ENCODE measurements around the gene TAGLN2. TPM values are rescaled to one million over a fixed set of nuclear protein-coding genes. Genes with fewer than 3 reads are reported as not detected.

Gene TAGLN2
- total RNA-seq, 1 donor from 2014 or later: 20.1 TPM

DNA sequence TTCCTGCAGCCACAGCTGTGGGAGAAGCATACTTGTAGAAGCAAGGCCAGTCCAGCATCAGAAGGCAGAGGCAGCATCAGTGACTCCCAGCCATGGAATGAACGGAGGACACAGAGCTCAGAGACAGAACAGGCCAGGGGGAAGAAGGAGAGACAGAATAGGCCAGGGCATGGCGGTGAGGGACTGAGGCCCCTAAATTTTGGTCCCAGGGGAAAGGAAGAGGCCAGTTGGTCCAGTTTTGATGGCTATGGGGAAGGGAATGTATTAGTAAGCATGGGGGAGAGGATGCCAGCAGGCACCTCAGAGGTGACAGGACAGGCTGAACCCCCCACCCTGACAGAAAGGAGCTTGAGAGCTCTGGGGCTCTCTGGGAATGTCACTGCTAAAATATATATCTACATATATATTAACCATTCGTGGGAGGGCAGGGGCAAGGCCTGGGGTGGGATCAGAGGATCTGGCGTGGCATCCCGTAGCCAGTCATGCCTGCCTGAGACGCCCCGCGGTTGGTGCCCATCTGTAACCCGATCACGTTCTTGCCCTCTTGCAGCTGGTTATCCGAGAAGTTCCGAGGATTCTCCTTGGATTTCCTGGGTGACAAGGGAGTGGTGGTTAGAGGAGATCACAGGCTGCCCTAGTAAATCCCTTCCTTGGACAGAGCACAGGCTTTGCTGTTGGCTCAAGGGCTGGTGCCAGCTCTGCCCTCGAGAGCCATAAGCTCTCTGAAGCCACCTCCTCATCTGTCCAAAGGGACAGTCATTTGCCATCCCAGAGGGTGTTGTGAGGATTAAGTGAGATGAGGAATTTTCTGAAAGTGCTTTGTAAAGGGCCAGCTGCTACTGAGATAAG, 6.7 kb downstream of the TAGLN2 start:
- H3K4me3 Mint-ChIP-seq: no peak overlapping the region
- peaks cover 14% of the 10 kb centered on the region for H3K27me3 Mint-ChIP-seq (ENCODE audit: low read depth)
- H3K9me3 Mint-ChIP-seq: no peaks in the 10 kb centered on the region
- no peak for DNase-seq (ENCODE audit: low read depth, low spot score)
- H3K4me1 Mint-ChIP-seq: peaks cover 17% of the 10 kb centered on the region
- TF ChIP-seq, protein P1, sequence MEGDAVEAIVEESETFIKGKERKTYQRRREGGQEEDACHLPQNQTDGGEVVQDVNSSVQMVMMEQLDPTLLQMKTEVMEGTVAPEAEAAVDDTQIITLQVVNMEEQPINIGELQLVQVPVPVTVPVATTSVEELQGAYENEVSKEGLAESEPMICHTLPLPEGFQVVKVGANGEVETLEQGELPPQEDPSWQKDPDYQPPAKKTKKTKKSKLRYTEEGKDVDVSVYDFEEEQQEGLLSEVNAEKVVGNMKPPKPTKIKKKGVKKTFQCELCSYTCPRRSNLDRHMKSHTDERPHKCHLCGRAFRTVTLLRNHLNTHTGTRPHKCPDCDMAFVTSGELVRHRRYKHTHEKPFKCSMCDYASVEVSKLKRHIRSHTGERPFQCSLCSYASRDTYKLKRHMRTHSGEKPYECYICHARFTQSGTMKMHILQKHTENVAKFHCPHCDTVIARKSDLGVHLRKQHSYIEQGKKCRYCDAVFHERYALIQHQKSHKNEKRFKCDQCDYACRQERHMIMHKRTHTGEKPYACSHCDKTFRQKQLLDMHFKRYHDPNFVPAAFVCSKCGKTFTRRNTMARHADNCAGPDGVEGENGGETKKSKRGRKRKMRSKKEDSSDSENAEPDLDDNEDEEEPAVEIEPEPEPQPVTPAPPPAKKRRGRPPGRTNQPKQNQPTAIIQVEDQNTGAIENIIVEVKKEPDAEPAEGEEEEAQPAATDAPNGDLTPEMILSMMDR (conservative IDR thresholded peaks at IDR 0.05): no peak
- no peak overlapping the region for H3K27ac Mint-ChIP-seq (ENCODE audit: unreplicated experiment)
- no peaks in the 10 kb centered on the region for H3K36me3 Mint-ChIP-seq (ENCODE audit: low read depth)

DNA sequence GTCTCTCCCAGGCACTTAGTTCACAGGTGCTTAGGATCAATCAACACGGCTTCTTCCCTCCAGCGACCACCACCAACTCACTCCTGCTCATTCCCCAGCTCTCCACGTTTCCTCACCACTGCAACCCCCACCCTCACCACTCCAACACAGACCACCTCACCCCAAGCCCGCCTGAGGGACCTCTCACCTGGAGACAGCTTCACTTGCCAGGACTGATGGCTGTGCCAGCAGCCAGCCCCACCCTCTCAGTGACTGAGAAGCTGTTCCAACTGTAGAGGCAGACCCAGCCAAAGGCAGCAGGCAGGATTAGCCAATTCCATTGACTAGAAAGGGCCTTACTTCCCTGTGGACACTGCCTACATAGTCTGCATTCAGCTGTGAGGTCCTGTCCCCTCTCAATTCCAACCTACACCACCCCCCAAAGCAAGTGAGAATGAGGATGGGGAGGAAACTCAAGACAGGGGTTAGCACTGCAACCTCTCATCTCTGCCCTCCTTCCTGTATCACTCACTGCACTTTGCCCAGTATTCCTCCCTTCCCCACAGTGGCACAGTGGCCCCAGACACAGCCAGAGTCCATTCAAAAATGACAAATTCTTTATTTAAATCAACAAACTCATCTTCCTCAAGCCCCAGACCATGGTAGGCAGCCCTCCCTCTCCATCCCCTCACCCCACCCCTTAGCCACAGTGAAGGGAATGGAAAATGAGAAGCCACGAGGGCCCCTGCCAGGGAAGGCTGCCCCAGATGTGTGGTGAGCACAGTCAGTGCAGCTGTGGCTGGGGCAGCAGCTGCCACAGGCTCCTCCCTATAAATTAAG, 7.6 kb downstream of the TAGLN2 start:
- TF ChIP-seq, protein P1 (conservative IDR thresholded peaks at IDR 0.05): no peak
- Mint-ChIP-seq H3K36me3 (ENCODE audit: low read depth) (no peaks in the 10 kb centered on the region), H3K4me1 (peaks cover 9% of the 10 kb centered on the region), H3K9me3 (no peaks in the 10 kb centered on the region), H3K27me3 (ENCODE audit: low read depth) (peaks cover 7% of the 10 kb centered on the region), H3K27ac (ENCODE audit: unreplicated experiment) (no peak overlapping the region), H3K4me3 (no peak overlapping the region)
- no peak for DNase-seq (ENCODE audit: low read depth, low spot score)

DNA sequence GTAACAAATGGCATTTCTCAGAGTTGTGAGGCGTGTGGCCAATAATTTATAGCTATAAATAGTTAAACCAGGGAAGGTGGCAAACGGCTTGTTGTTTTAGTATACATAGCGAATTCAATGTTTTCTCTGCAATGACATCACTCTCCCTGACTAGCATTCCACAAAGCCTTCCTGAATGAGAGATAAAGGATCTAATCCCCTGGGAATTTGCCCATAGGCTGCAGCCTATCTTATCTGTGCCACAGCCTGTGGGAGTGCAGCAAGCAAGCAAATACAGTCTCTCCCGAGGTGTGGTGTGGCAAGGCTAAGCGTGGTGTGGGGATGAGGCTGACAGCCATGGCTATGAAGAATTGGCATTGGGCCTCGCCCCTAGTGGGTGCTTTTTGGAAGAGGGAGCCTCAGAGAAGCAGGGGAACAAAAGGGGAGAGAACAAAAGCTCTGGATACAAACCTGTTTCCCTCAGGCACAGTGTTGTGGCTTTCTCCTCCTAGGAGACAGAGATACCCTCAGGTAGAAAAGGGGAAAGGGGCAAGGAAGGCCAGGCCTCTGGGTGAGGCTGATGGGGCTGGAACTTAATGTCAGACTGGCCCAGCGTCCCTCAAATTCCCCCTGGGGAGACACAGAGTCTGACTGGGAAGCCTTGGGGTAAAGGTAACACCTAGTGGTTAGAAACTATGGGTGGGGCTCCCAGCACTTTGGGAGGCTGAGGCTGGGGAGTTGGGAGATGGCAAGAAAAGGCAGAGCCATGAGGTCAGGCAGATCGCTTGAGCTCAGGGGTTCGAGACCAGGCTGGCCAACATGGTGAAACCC, 8.9 kb downstream of the TAGLN2 start:
- Mint-ChIP-seq H3K27me3 (ENCODE audit: low read depth) (peaks cover 4% of the 10 kb centered on the region), H3K9me3 (no peaks in the 10 kb centered on the region), H3K27ac (ENCODE audit: unreplicated experiment) (peak overlapping the region; percentile 92), H3K36me3 (ENCODE audit: low read depth) (no peaks in the 10 kb centered on the region), H3K4me3 (no peak overlapping the region), H3K4me1 (peaks cover 12% of the 10 kb centered on the region)
- TF ChIP-seq, protein P1 (conservative IDR thresholded peaks at IDR 0.05): no peak
- no peak for DNase-seq (ENCODE audit: low read depth, low spot score)

DNA sequence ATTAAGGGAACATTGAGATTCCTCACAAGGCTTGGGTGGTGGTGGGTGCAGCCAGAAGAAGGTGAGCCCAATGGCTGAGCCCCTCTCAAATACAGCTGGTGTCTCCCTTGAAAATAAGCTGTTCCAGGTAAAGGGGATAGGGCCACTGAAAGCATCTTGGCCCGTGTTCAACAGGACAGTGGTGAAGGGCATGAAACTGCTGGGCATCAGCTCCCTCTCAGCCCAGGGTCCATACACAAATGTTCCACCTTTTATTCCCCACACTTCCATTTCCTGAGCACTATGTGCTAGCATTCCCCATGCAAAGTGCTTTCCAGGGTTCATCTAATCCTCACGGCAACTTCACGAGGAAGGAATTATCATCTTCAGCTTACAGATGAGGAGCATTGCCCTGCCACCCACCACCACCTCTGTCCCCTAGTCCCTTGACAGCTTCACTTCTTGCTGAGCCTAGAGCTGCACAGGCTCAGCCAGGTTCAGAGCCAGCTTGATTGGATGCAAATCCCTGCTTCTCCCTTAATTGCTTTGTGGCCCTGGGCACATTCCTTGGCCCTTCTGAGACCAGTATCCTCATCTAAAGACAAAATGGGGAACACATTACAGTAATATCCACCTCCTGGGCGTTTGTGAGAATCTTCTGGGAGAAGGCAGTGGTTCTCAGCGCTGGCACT, 9.6 kb downstream of the TAGLN2 start:
- peak overlapping the region; percentile 38 for H3K27ac Mint-ChIP-seq (ENCODE audit: unreplicated experiment)
- no peak for DNase-seq (ENCODE audit: low read depth, low spot score)
- TF ChIP-seq, protein P1 (conservative IDR thresholded peaks at IDR 0.05): no peak
- no peaks in the 10 kb centered on the region for H3K36me3 Mint-ChIP-seq (ENCODE audit: low read depth)
- no peaks in the 10 kb centered on the region for H3K9me3 Mint-ChIP-seq
- H3K4me1 Mint-ChIP-seq: peaks cover 15% of the 10 kb centered on the region
- no peaks in the 10 kb centered on the region for H3K27me3 Mint-ChIP-seq (ENCODE audit: low read depth)
- no peak overlapping the region for H3K4me3 Mint-ChIP-seq

Data from neural crest cell (in vitro differentiated cells).